Ishikawa (cell line): ENCODE measurements around the gene TUBB3.

Source experiments
- CEBPB ChIP-seq: IDR thresholded peaks from 2 replicates; pipeline ENCODE4 v1.6.1; 2012
- CREB1 ChIP-seq: IDR thresholded peaks from 2 replicates; pipeline ENCODE4 v1.6.1; 2012; ENCODE audit warnings: low read depth
- EGR1 ChIP-seq: IDR thresholded peaks from 2 replicates; pipeline ENCODE4 v1.6.1; 2012
- EP300 ChIP-seq: IDR thresholded peaks from 2 replicates; pipeline ENCODE4 v1.6.1; 2012; ENCODE audit warnings: borderline replicate concordance
- FOXM1 ChIP-seq: IDR thresholded peaks from 2 replicates; pipeline ENCODE4 v1.6.1; 2012; ENCODE audit warnings: low read depth, borderline replicate concordance
- MAX ChIP-seq: IDR thresholded peaks from 2 replicates; pipeline ENCODE4 v1.6.1; 2012
- NFIC ChIP-seq: IDR thresholded peaks from 2 replicates; pipeline ENCODE4 v1.6.1; 2012
- RAD21 ChIP-seq: IDR thresholded peaks from 2 replicates; pipeline ENCODE4 v1.6.1; 2012; ENCODE audit warnings: low read depth
- REST ChIP-seq: IDR thresholded peaks from 2 replicates; pipeline ENCODE4 v1.6.1; 2012; ENCODE audit warnings: low read depth, mild to moderate bottlenecking
- TAF1 ChIP-seq: IDR thresholded peaks from 2 replicates; pipeline ENCODE4 v1.6.1; 2012; ENCODE audit warnings: low read depth, mild to moderate bottlenecking
- TCF12 ChIP-seq: IDR thresholded peaks from 2 replicates; pipeline ENCODE4 v1.6.1; 2012; ENCODE audit warnings: low read depth
- USF1 ChIP-seq: IDR thresholded peaks from 2 replicates; pipeline ENCODE4 v1.6.1; 2012
- YY1 ChIP-seq: IDR thresholded peaks from 2 replicates; pipeline ENCODE4 v1.6.1; 2012; ENCODE audit warnings: low read depth

GRCh38 chr16:89969741-89970410 is 46.7 kb downstream of the TUBB3 start:
- TF ChIP-seq TCF12: no peak
- no peak for TF ChIP-seq FOXM1
- no peak for TF ChIP-seq CEBPB
- TF ChIP-seq EP300: no peak
- TF ChIP-seq TAF1: no peak
- TF ChIP-seq REST: no peak
- TF ChIP-seq MAX: no peak
- no peak for TF ChIP-seq YY1
- no peak for TF ChIP-seq USF1
- no peak for TF ChIP-seq NFIC
- no peak for TF ChIP-seq RAD21
- no peak for TF ChIP-seq EGR1
- TF ChIP-seq CREB1: no peak
